ENCODE data around the gene DBH. TPM values are rescaled to one million over a fixed set of nuclear protein-coding genes. Genes with fewer than 3 reads are reported as not detected.

Gene DBH
- total and polyA plus RNA-seq, 2 donors (not counting 3 experiments of a cell fraction or from before 2014, with no cell fraction given), result not detected

GRCh38 chr9:133691626-133692363 lies 55.6 kb downstream of the DBH start:
- Histone ChIP-seq H3K9ac (replicated peaks; ENCODE audit: extremely low read depth, insufficient read depth, low read length) (no peak overlapping the region), H3K4me2 (ENCODE audit: insufficient read depth, low read length) (no peak overlapping the region), H4K20me1 (replicated peaks; ENCODE audit: control insufficient read depth, extremely low read depth, insufficient read depth, low read length) (no peaks in the 10 kb centered on the region), H2AFZ (ENCODE audit: low read depth, low read length) (no peak overlapping the region), H3K79me2 (ENCODE audit: control insufficient read depth, insufficient read depth, low read length) (no peaks in the 10 kb centered on the region), H3K27me3 (ENCODE audit: control insufficient read depth in 2 of 2, insufficient read depth in 2 of 2, low read length in 2 of 2) (peaks cover 0 to under 1% of the 10 kb centered on the region in 2 experiments), H3K4me1 (ENCODE audit: control insufficient read depth, extremely low read depth, insufficient read depth, low read length) (no peaks in the 10 kb centered on the region), H3K36me3 (ENCODE audit: control insufficient read depth in 2 of 2, extremely low read depth in 1 of 2, insufficient read depth in 2 of 2, low read length in 2 of 2) (no peaks in the 10 kb centered on the region), H3K9me1 (replicated peaks; ENCODE audit: control insufficient read depth, extremely low read depth, insufficient read depth, low read length) (no peaks in the 10 kb centered on the region), H3K4me3 (replicated peaks in 1 of 3; ENCODE audit: insufficient read depth in 1 of 3, low read depth in 1 of 3, low read length in 3 of 3) (no peak overlapping the region), H3K27ac (ENCODE audit: insufficient read depth, low read depth, low read length) (no peak overlapping the region), H3K9me3 (replicated peaks; ENCODE audit: control insufficient read depth, insufficient read depth, low read length) (no peaks in the 10 kb centered on the region)
- POLR2A ChIA-PET, result no interaction called here
- BruUV-seq (replicated peaks), result no TSS peak
- TF ChIP-seq MYC (IDR thresholded peaks at IDR 0.05; ENCODE audit: low read depth, low read length), result no peak
- no peak for TF ChIP-seq JUN (IDR thresholded peaks at IDR 0.05; ENCODE audit: borderline replicate concordance, insufficient read depth, insufficient read length, low read depth)
- no peak for TF ChIP-seq CTCF (IDR thresholded peaks at IDR 0.05; ENCODE audit: extremely low read depth in 1 of 2, insufficient read depth in 1 of 2, low read depth in 1 of 2, low read length in 2 of 2)
- TF ChIP-seq EZH2 (IDR thresholded peaks at IDR 0.05; ENCODE audit: borderline replicate concordance, low read depth, low read length, severe bottlenecking), result no peak
- no peak for TF ChIP-seq GATA2 (IDR thresholded peaks at IDR 0.05; ENCODE audit: insufficient read depth, insufficient read length, low read depth, low read length)
- no peak for TF ChIP-seq POLR2A (IDR thresholded peaks at IDR 0.05; ENCODE audit: low read depth, low read length)
- no peak for TF ChIP-seq MAX (IDR thresholded peaks at IDR 0.05; ENCODE audit: insufficient read depth, insufficient read length)
- TF ChIP-seq POLR2AphosphoS5 (IDR thresholded peaks at IDR 0.05; ENCODE audit: insufficient read depth, low read depth, low read length), result no peak
- TF ChIP-seq FOS (IDR thresholded peaks at IDR 0.05; ENCODE audit: borderline replicate concordance, insufficient read depth, low read length), result no peak
- DNase-seq (ENCODE audit: low read depth, low spot score), result no peak
- dilution Hi-C loops (cut with MboI; ENCODE audit: extremely low pct_ligation_motif_present, low sequenced_read_pairs), result no loop called here
- intact Hi-C loops (cut with micrococcal nuclease), result no loop called here
- CTCF ChIA-PET, result interaction anchor here (0.5 kb wide), 1 partner anchor 331 kb away, joined by 3 read pairs; no protein-coding TSS in a partner anchor
- no peak for FAIRE-seq

Measured in endothelial cell of umbilical vein (primary cell).